ENCODE results near the gene ZBTB25. TPM values are rescaled to one million over a fixed set of nuclear protein-coding genes. Genes with fewer than 3 reads are reported as not detected.

The ZBTB25 gene
- total RNA-seq (ENCODE audit: unreplicated experiment): 9.4 TPM
- long read RNA-seq: 0 reads

GRCh38 chr14:64503434-64504309, at the start of gene ZBTB25:
ZBTB25 (minus strand) TSS chr14:64503838; CDS start chr14:64490533, 13,305 bp downstream.
- Mint-ChIP-seq H3K9me3 (ENCODE audit: unreplicated experiment) (peaks cover 14% of the 10 kb centered on the region), H3K4me1 (ENCODE audit: low read depth, unreplicated experiment) (peaks cover 30% of the 10 kb centered on the region)

DNA sequence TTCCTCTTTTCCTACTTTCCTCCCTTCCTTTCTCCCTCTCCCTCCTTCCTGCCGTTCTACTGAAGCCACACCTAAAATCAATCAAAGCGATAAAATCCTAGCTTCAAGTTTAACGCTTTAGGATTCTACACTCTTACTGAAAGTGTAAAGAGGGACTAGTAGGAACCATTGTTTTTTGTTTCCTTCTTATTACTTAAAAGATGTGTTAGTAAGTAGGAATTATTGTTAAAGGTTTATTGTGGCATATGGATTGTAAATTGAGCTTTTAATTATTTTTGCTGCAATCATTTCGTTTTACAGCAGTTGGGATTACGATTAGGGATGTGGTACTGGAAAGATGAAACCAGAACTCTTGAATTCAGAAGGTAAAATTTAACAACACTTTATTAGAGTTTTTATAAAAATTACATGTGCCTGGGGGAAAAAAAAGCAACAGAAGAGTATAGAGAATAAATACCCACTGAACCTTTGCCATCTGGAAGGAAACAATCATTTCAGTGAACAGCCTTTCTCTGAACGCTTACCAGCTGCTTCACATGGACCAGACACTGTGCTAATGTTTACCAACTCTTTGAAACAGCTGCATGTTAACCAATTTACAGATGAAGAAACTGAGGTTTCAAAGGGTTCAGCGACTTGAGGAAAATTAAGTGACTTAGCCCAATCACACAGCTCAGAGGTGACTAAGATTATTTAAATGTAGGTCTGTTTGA, 47.1 kb upstream of the ZBTB25 start:
- peak overlapping the region; percentile 96 for H3K27ac Mint-ChIP-seq (ENCODE audit: unreplicated experiment)
- peaks cover 6% of the 10 kb centered on the region for H3K9me3 Mint-ChIP-seq (ENCODE audit: unreplicated experiment)
- peak overlapping the region; percentile 98 for H3K4me3 Mint-ChIP-seq (ENCODE audit: unreplicated experiment)
- peaks cover 13% of the 10 kb centered on the region for H3K4me1 Mint-ChIP-seq (ENCODE audit: low read depth, unreplicated experiment)
- no peaks in the 10 kb centered on the region for H3K36me3 Mint-ChIP-seq (ENCODE audit: unreplicated experiment)
- DNase-seq: no peak
- no peak for TF ChIP-seq CTCF (IDR thresholded peaks at IDR 0.05; ENCODE audit: partially characterized antibody, unreplicated experiment)
- peaks cover 8% of the 10 kb centered on the region for H3K27me3 Mint-ChIP-seq (ENCODE audit: unreplicated experiment)

More at GRCh38 chr14:64503434-64504309, at the start of gene ZBTB25:
- Mint-ChIP-seq H3K36me3 (ENCODE audit: unreplicated experiment) (no peaks in the 10 kb centered on the region), H3K27ac (ENCODE audit: unreplicated experiment) (peak within 1 kb of the TSS; percentile 95), H3K4me3 (ENCODE audit: unreplicated experiment) (peak within 1 kb of the TSS; percentile 96), H3K27me3 (ENCODE audit: unreplicated experiment) (peaks cover 13% of the 10 kb centered on the region)
- peak; percentile 97 for DNase-seq
- TF ChIP-seq CTCF (IDR thresholded peaks at IDR 0.05; ENCODE audit: partially characterized antibody, unreplicated experiment): no peak

GRCh38 chr14:64549791-64550620, 46.4 kb upstream of the ZBTB25 start, which contains the start of gene PPP1R36:
PPP1R36 (plus strand) TSS chr14:64549961; CDS start chr14:64549998, 37 bp downstream.
- Mint-ChIP-seq H3K27me3 (ENCODE audit: unreplicated experiment) (peaks cover 8% of the 10 kb centered on the region), H3K4me3 (ENCODE audit: unreplicated experiment) (peak within 1 kb of the TSS; percentile 98), H3K27ac (ENCODE audit: unreplicated experiment) (peak within 1 kb of the TSS; percentile 96), H3K4me1 (ENCODE audit: low read depth, unreplicated experiment) (peaks cover 13% of the 10 kb centered on the region), H3K36me3 (ENCODE audit: unreplicated experiment) (no peaks in the 10 kb centered on the region), H3K9me3 (ENCODE audit: unreplicated experiment) (peaks cover 4% of the 10 kb centered on the region)
- DNase-seq: peak; percentile 64
- no peak for TF ChIP-seq CTCF (IDR thresholded peaks at IDR 0.05; ENCODE audit: partially characterized antibody, unreplicated experiment)

GRCh38 chr14:64549016-64549415, 45.4 kb upstream of the ZBTB25 start:
- Mint-ChIP-seq H3K9me3 (ENCODE audit: unreplicated experiment) (peaks cover 2% of the 10 kb centered on the region), H3K4me1 (ENCODE audit: low read depth, unreplicated experiment) (peaks cover 19% of the 10 kb centered on the region), H3K27ac (ENCODE audit: unreplicated experiment) (peak overlapping the region; percentile 83), H3K27me3 (ENCODE audit: unreplicated experiment) (peaks cover 5% of the 10 kb centered on the region), H3K4me3 (ENCODE audit: unreplicated experiment) (peak overlapping the region; percentile 72), H3K36me3 (ENCODE audit: unreplicated experiment) (no peaks in the 10 kb centered on the region)
- TF ChIP-seq CTCF (IDR thresholded peaks at IDR 0.05; ENCODE audit: partially characterized antibody, unreplicated experiment): no peak
- no peak for DNase-seq

All from glutamatergic neuron (in vitro differentiated cells).